Natural killer cell treated with Interleukin-12 subunit alpha and Interleukin-12 subunit beta and Interleukin-15 and Interleukin-18, amount 100 ng/mL, for 72 hours (primary cell): ENCODE results near the gene RFTN1. TPM values are rescaled to one million over a fixed set of nuclear protein-coding genes. Genes with fewer than 3 reads are reported as not detected.

ENCODE experiments used
- ATAC-seq, 2 donors: fragments of 150-1000 bp; cut with Tn5 transposase in 1 of 2; sonication (Bioruptor Pico), chemical (Tn5 transposase) in 1 of 2; 2 replicates each; pipeline ENCODE4 v1.10.0; 2021
- DNase-seq: peaks from one replicate; pipeline ENCODE4 v3.0.0; 2022; ENCODE audit warnings: low spot score
- H3K27ac Mint-ChIP-seq, 2 donors: 1 replicate in 1 of 2; 2 replicates in 1 of 2; pipeline ENCODE4 v1.8.0; 2022; ENCODE audit warnings: mixed read lengths in 2 of 2, mild to moderate bottlenecking in 1 of 2, moderate library complexity in 1 of 2
- H3K27me3 Mint-ChIP-seq, 2 donors: 1 replicate in 1 of 2; 2 replicates in 1 of 2; pipeline ENCODE4 v1.8.0; 2022; ENCODE audit warnings: mixed read lengths in 2 of 2
- H3K36me3 Mint-ChIP-seq: one replicate; pipeline ENCODE4 v1.8.0; 2022; ENCODE audit warnings: mixed read lengths
- H3K4me1 Mint-ChIP-seq, 2 donors: 1 replicate in 1 of 2; 2 replicates in 1 of 2; pipeline ENCODE4 v1.8.0; 2022; ENCODE audit warnings: low read depth in 2 of 2, mixed read lengths in 2 of 2, mild to moderate bottlenecking in 1 of 2
- H3K4me3 Mint-ChIP-seq: one replicate; pipeline ENCODE4 v1.8.0; 2022; ENCODE audit warnings: mixed read lengths
- H3K9me3 Mint-ChIP-seq: 2 replicates; pipeline ENCODE4 v1.8.0; 2022; ENCODE audit warnings: mixed read lengths
- total RNA-seq, 2 donors: library from RNA; stranded (reverse); gene quantifications; one replicate each; pipeline ENCODE4 v1.2.3, GENCODE V29; 2022

RFTN1 gene
- total RNA-seq, 2 donors from 2014 or later, result 194 to 201 TPM

- Mint-ChIP-seq H3K36me3 (peaks cover 6% of the 10 kb centered on the region), H3K27ac (no peak overlapping the region), H3K27me3 (no peaks in the 10 kb centered on the region), H3K9me3 (no peaks in the 10 kb centered on the region), H3K4me1 (peaks cover 34 to 45% of the 10 kb centered on the region in 2 donors), H3K4me3 (no peak overlapping the region)
- DNase-seq (no peak), ATAC-seq (no peak)
These were observed 56.6 kb downstream of the RFTN1 start for GRCh38 chr3:16456784-16457415.

- Mint-ChIP-seq H3K27ac (no peak overlapping the region), H3K9me3 (no peaks in the 10 kb centered on the region), H3K4me3 (no peak overlapping the region), H3K27me3 (no peaks in the 10 kb centered on the region), H3K36me3 (peaks cover 12% of the 10 kb centered on the region), H3K4me1 (peaks cover 36 to 47% of the 10 kb centered on the region in 2 donors)
- DNase-seq (no peak), ATAC-seq (no peak)
These were observed 57.5 kb downstream of the RFTN1 start for GRCh38 chr3:16455966-16456365.

GRCh38 chr3:16455001-16455400 is 58.5 kb downstream of the RFTN1 start:
- DNase-seq (no peak), ATAC-seq (no peak)
- Mint-ChIP-seq H3K27ac (no peak overlapping the region), H3K36me3 (peaks cover 15% of the 10 kb centered on the region), H3K4me3 (no peak overlapping the region), H3K9me3 (no peaks in the 10 kb centered on the region), H3K4me1 (peaks cover 44 to 51% of the 10 kb centered on the region in 2 donors), H3K27me3 (no peaks in the 10 kb centered on the region)

GRCh38 chr3:16452261-16452660 is 61.2 kb downstream of the RFTN1 start:
- ATAC-seq (no peak), DNase-seq (no peak)
- H3K27me3 Mint-ChIP-seq, result no peaks in the 10 kb centered on the region
- no peak overlapping the region for H3K27ac Mint-ChIP-seq
- no peaks in the 10 kb centered on the region for H3K9me3 Mint-ChIP-seq
- peaks cover 57% of the 10 kb centered on the region in 2 donors for H3K4me1 Mint-ChIP-seq
- peaks cover 15% of the 10 kb centered on the region for H3K36me3 Mint-ChIP-seq
- no peak overlapping the region for H3K4me3 Mint-ChIP-seq

GRCh38 chr3:16449369-16449768 is 64.1 kb downstream of the RFTN1 start:
- Mint-ChIP-seq H3K4me3 (no peak overlapping the region), H3K27me3 (no peaks in the 10 kb centered on the region), H3K27ac (no peak overlapping the region), H3K4me1 (peaks cover 57 to 59% of the 10 kb centered on the region in 2 donors), H3K36me3 (peaks cover 19% of the 10 kb centered on the region), H3K9me3 (no peaks in the 10 kb centered on the region)
- ATAC-seq (no peak), DNase-seq (no peak)

GRCh38 chr3:16448639-16449070 is 64.8 kb downstream of the RFTN1 start:
- peak in 1 of 2 donors; percentile 61 for ATAC-seq
- Mint-ChIP-seq H3K27ac (peak overlapping the region; percentile 12 to 81), H3K4me3 (no peak overlapping the region), H3K4me1 (peaks cover 53% of the 10 kb centered on the region in 2 donors), H3K27me3 (no peaks in the 10 kb centered on the region), H3K36me3 (peaks cover 19% of the 10 kb centered on the region), H3K9me3 (no peaks in the 10 kb centered on the region)
- no peak for DNase-seq

- H3K36me3 Mint-ChIP-seq, result peaks cover 25% of the 10 kb centered on the region
- no peak for ATAC-seq
- peaks cover 52 to 57% of the 10 kb centered on the region in 2 donors for H3K4me1 Mint-ChIP-seq
- H3K9me3 Mint-ChIP-seq, result no peaks in the 10 kb centered on the region
- H3K27me3 Mint-ChIP-seq, result no peaks in the 10 kb centered on the region
- no peak for DNase-seq
- H3K27ac Mint-ChIP-seq, result peak overlapping the region in 1 of 2 donors; percentile 19
- H3K4me3 Mint-ChIP-seq, result no peak overlapping the region
These were observed 66.4 kb downstream of the RFTN1 start for GRCh38 chr3:16447135-16447534.

- Mint-ChIP-seq H3K9me3 (no peaks in the 10 kb centered on the region), H3K27ac (no peak overlapping the region), H3K36me3 (peaks cover 14% of the 10 kb centered on the region), H3K27me3 (no peaks in the 10 kb centered on the region), H3K4me3 (no peak overlapping the region), H3K4me1 (peaks cover 53 to 55% of the 10 kb centered on the region in 2 donors)
- DNase-seq (no peak), ATAC-seq (no peak)
These were observed 69.2 kb downstream of the RFTN1 start for GRCh38 chr3:16444344-16444743.

- Mint-ChIP-seq H3K9me3 (no peaks in the 10 kb centered on the region), H3K27me3 (no peaks in the 10 kb centered on the region), H3K27ac (peak overlapping the region in 1 of 2 donors; percentile 9), H3K4me3 (no peak overlapping the region), H3K4me1 (peaks cover 42 to 44% of the 10 kb centered on the region in 2 donors), H3K36me3 (peaks cover 14% of the 10 kb centered on the region)
- DNase-seq, result no peak
- no peak for ATAC-seq
These were observed 70.8 kb downstream of the RFTN1 start for GRCh38 chr3:16442730-16443129.

- peaks cover 32 to 36% of the 10 kb centered on the region in 2 donors for H3K4me1 Mint-ChIP-seq
- H3K4me3 Mint-ChIP-seq, result no peak overlapping the region
- ATAC-seq (no peak), DNase-seq (no peak)
- H3K27me3 Mint-ChIP-seq, result no peaks in the 10 kb centered on the region
- H3K9me3 Mint-ChIP-seq, result no peaks in the 10 kb centered on the region
- peaks cover 10% of the 10 kb centered on the region for H3K36me3 Mint-ChIP-seq
- H3K27ac Mint-ChIP-seq, result peak overlapping the region in 1 of 2 donors; percentile 9
These were observed 72.1 kb downstream of the RFTN1 start for GRCh38 chr3:16441371-16441875.

GRCh38 chr3:16439848-16440708 is 73.4 kb downstream of the RFTN1 start:
- no peaks in the 10 kb centered on the region for H3K9me3 Mint-ChIP-seq
- DNase-seq (no peak), ATAC-seq (no peak)
- no peaks in the 10 kb centered on the region for H3K27me3 Mint-ChIP-seq
- H3K4me3 Mint-ChIP-seq, result no peak overlapping the region
- H3K4me1 Mint-ChIP-seq, result peaks cover 29 to 30% of the 10 kb centered on the region in 2 donors
- H3K36me3 Mint-ChIP-seq, result peaks cover 10% of the 10 kb centered on the region
- H3K27ac Mint-ChIP-seq, result no peak overlapping the region

- no peaks in the 10 kb centered on the region for H3K9me3 Mint-ChIP-seq
- no peak for ATAC-seq
- peaks cover 29 to 30% of the 10 kb centered on the region in 2 donors for H3K4me1 Mint-ChIP-seq
- no peak for DNase-seq
- no peaks in the 10 kb centered on the region for H3K27me3 Mint-ChIP-seq
- H3K27ac Mint-ChIP-seq, result no peak overlapping the region
- H3K4me3 Mint-ChIP-seq, result no peak overlapping the region
- peaks cover 10% of the 10 kb centered on the region for H3K36me3 Mint-ChIP-seq
These were observed 74.2 kb downstream of the RFTN1 start for GRCh38 chr3:16439163-16439847.

GRCh38 chr3:16437640-16438039 is 75.9 kb downstream of the RFTN1 start:
- Mint-ChIP-seq H3K36me3 (peaks cover 3% of the 10 kb centered on the region), H3K4me1 (peaks cover 22 to 25% of the 10 kb centered on the region in 2 donors), H3K27me3 (no peaks in the 10 kb centered on the region), H3K9me3 (no peaks in the 10 kb centered on the region), H3K27ac (no peak overlapping the region), H3K4me3 (no peak overlapping the region)
- DNase-seq (no peak), ATAC-seq (no peak)
